HepG2 (cell line): ENCODE results near the gene GPR162. TPM values are rescaled to one million over a fixed set of nuclear protein-coding genes. Genes with fewer than 3 reads are reported as not detected.

ENCODE experiments used
- ARNTL ChIP-seq: sonication (generic); formaldehyde crosslinking; IDR thresholded peaks from 2 replicates; pipeline ENCODE4 v1.4.0; 2020; ENCODE audit warnings: mild to moderate bottlenecking, missing genetic modification reagents
- BRD4 ChIP-seq: sonication (generic); formaldehyde crosslinking; IDR thresholded peaks from 2 replicates; pipeline ENCODE4 v1.4.0; 2020; ENCODE audit warnings: missing genetic modification reagents
- CBX5 ChIP-seq: sonication (generic); formaldehyde crosslinking; IDR thresholded peaks from 2 replicates; pipeline ENCODE4 v1.4.0; 2020; ENCODE audit warnings: missing genetic modification reagents, borderline replicate concordance
- ETV6 ChIP-seq: sonication (generic); formaldehyde crosslinking; conservative IDR thresholded peaks from 2 replicates; pipeline ENCODE4 v1.4.0; 2020; ENCODE audit warnings: missing genetic modification reagents
- FIP1L1 ChIP-seq: fragments of 200-400 bp; formaldehyde crosslinking; IDR thresholded peaks from 2 replicates; pipeline ENCODE4 v1.6.1; 2018; ENCODE audit warnings: low read depth, mild to moderate bottlenecking, low read length, moderate library complexity, borderline replicate concordance; ENCODE audit not compliant: insufficient read depth
- FOSL2 ChIP-seq: sonication (generic); formaldehyde crosslinking; IDR thresholded peaks from 2 replicates; pipeline ENCODE4 v1.4.0; 2020; ENCODE audit warnings: missing genetic modification reagents
- GATAD1 ChIP-seq: IDR thresholded peaks from 2 replicates; pipeline ENCODE4 v1.6.1; 2016; ENCODE audit warnings: missing genetic modification reagents, missing compliant biosample characterization
- HINFP ChIP-seq: sonication (generic); formaldehyde crosslinking; IDR thresholded peaks from 2 replicates; pipeline ENCODE4 v1.4.0; 2020; ENCODE audit warnings: low read depth, mild to moderate bottlenecking, missing genetic modification reagents
- HNF4A ChIP-seq: sonication (generic); formaldehyde crosslinking; IDR thresholded peaks from 2 replicates; pipeline ENCODE4 v1.4.0; 2020; ENCODE audit warnings: missing genetic modification reagents
- HOXA5 ChIP-seq: sonication (generic); formaldehyde crosslinking; IDR thresholded peaks from 2 replicates; pipeline ENCODE4 v1.4.0; 2020; ENCODE audit warnings: missing genetic modification reagents
- KAT2B ChIP-seq: fragments of 150-350 bp; IDR thresholded peaks from 2 replicates; pipeline ENCODE4 v1.6.1; 2014; ENCODE audit warnings: low read depth, low read length, borderline replicate concordance
- MLX ChIP-seq: IDR thresholded peaks from 2 replicates; pipeline ENCODE4 v1.6.1; 2016
- NRL ChIP-seq: sonication (generic); formaldehyde crosslinking; IDR thresholded peaks from 2 replicates; pipeline ENCODE4 v1.5.0; 2020; ENCODE audit warnings: missing genetic modification reagents, mild to moderate bottlenecking, moderate library complexity, borderline replicate concordance
- PAF1 ChIP-seq: IDR thresholded peaks from 2 replicates; pipeline ENCODE4 v1.6.1; 2016; ENCODE audit warnings: missing genetic modification reagents, missing compliant biosample characterization
- PBX2 ChIP-seq: IDR thresholded peaks from 2 replicates; pipeline ENCODE4 v1.6.1; 2016; ENCODE audit warnings: control low read depth
- SALL2 ChIP-seq: sonication (generic); formaldehyde crosslinking; IDR thresholded peaks from 2 replicates; pipeline ENCODE4 v1.8.1; 2023; ENCODE audit warnings: mild to moderate bottlenecking, missing genetic modification reagents, inconsistent platforms
- SIN3A ChIP-seq: IDR thresholded peaks from 2 replicates; pipeline ENCODE4 v1.6.1; 2011; ENCODE audit warnings: low read depth, mild to moderate bottlenecking, control low read depth, low read length, borderline replicate concordance
- SMARCE1 ChIP-seq: fragments of 450-650 bp; IDR thresholded peaks from 2 replicates; pipeline ENCODE4 v1.6.1; 2017; ENCODE audit warnings: borderline replicate concordance
- TFE3 ChIP-seq: IDR thresholded peaks from 2 replicates; pipeline ENCODE4 v1.6.1; 2016
- TOPORS ChIP-seq: sonication (generic); formaldehyde crosslinking; IDR thresholded peaks from 2 replicates; pipeline ENCODE4 v1.8.0; 2023; ENCODE audit warnings: mild to moderate bottlenecking, missing genetic modification reagents
- ZBTB10 ChIP-seq: sonication (generic); formaldehyde crosslinking; IDR thresholded peaks from 2 replicates; pipeline ENCODE4 v1.4.0; 2020; ENCODE audit warnings: missing genetic modification reagents, borderline replicate concordance
- ZNF850 ChIP-seq: sonication (generic); formaldehyde crosslinking; conservative IDR thresholded peaks from 2 replicates; pipeline ENCODE4 v1.9.0; 2021; ENCODE audit warnings: mild to moderate bottlenecking, missing genetic modification reagents
- polyA plus RNA-seq, 8 experiments: library from polyadenylated mRNA; depleted of rRNA in 3 of 8; stranded (reverse) in 7 of 8; unstranded in 1 of 8; fragments of >200 nt; fragmentation: Illumina TruSeq in 4 of 8; extraction: Trizol in 4 of 8; gene quantifications; 2 replicates each; pipeline versions ENCODE4 v1.2.1 to v1.2.3, GENCODE V29; 2011 to 2016; ENCODE audit warnings: low read depth in 4 of 8, missing spikeins in 1 of 8, mixed read lengths in 1 of 8; ENCODE audit not compliant: insufficient read depth in 1 of 8
- total RNA-seq, 5 experiments: library from RNA; depleted of rRNA; stranded (reverse); fragments of >200 nt; fragmentation: Illumina TruSeq; extraction: Trizol; gene quantifications; 2 replicates each; pipeline ENCODE4 v1.2.3, GENCODE V29; 2016; ENCODE audit warnings: low read depth in 1 of 5

Gene GPR162
- total and polyA plus RNA-seq, 2 of the 13 experiments (the other 11 are each of a cell fraction or from before 2014, with no cell fraction given): 0.08 TPM; not detected in 1

- TF ChIP-seq TFE3 (CRISPR knock-in tag) (no peak), BRD4 (CRISPR knock-in tag) (no peak), HOXA5 (CRISPR knock-in tag) (no peak), PAF1 (CRISPR knock-in tag) (peak; percentile 58; the same call in 1 of the 2 replicates), NRL (no peak), SIN3A (no peak), MLX (CRISPR knock-in tag) (0 out of 2 replicates have a peak, but pooled peaks have one; percentile 46), SMARCE1 (no peak), HNF4A (no peak), KAT2B (no peak), TOPORS (CRISPR knock-in tag) (no peak), ARNTL (CRISPR knock-in tag) (no peak), FIP1L1 (no peak), SALL2 (no peak), ETV6 (CRISPR knock-in tag) (no peak), FOSL2 (CRISPR knock-in tag) (no peak; the same call in 1 of the 2 replicates), HINFP (CRISPR knock-in tag) (no peak), ZBTB10 (CRISPR knock-in tag) (no peak), PBX2 (CRISPR knock-in tag) (no peak), ZNF850 (CRISPR knock-in tag) (no peak), GATAD1 (CRISPR knock-in tag) (no peak), CBX5 (CRISPR knock-in tag) (no peak; the same call in 1 of the 2 replicates)
Measured at GRCh38 chr12:6825398-6826124, 3.9 kb downstream of the GPR162 start (continued).
